CD8-positive, alpha-beta memory T cell (primary cell): ENCODE data around the gene AGRN. TPM values are rescaled to one million over a fixed set of nuclear protein-coding genes. Genes with fewer than 3 reads are reported as not detected.

Experiments
- CTCF ChIA-PET: fragments of 350-600 bp; sonication (Branson Sonifier 250); formaldehyde crosslinking; loops from one replicate; lab custom pipeline; 2021; ENCODE audit warnings: antibody characterized with exemption; lab: Charles Lee
- POLR2A ChIA-PET: fragments of 350-600 bp; sonication (Branson Sonifier 250); formaldehyde crosslinking; loops from one replicate; lab custom pipeline; 2021; ENCODE audit warnings: antibody characterized with exemption; lab: Charles Lee
- DNase-seq, 5 donors: peaks; one replicate each; pipeline versions ENCODE4 v3.0.0 to v3.0.0-alpha.2; 2020 to 2022; ENCODE audit warnings: mixed read lengths in 1 of 5
- H3K27ac ChIP-seq: one replicate; pipeline ENCODE4 v1.7.0; 2013; ENCODE audit warnings: low read depth, mild to moderate bottlenecking, low read length, moderate library complexity
- H3K27me3 ChIP-seq: 2 replicates; pipeline ENCODE4 v1.7.0; 2013; ENCODE audit warnings: low read length, mild to moderate bottlenecking; ENCODE audit not compliant: insufficient read depth, poor library complexity, severe bottlenecking
- H3K36me3 ChIP-seq: 2 replicates; pipeline ENCODE4 v1.7.0; 2013; ENCODE audit warnings: mild to moderate bottlenecking, low read length, moderate library complexity; ENCODE audit not compliant: insufficient read depth
- H3K4me1 ChIP-seq: 2 replicates; pipeline ENCODE4 v1.7.0; 2013; ENCODE audit warnings: mild to moderate bottlenecking, low read length, moderate library complexity; ENCODE audit not compliant: insufficient read depth
- H3K4me3 ChIP-seq: 2 replicates; pipeline ENCODE4 v1.7.0; 2013; ENCODE audit warnings: mild to moderate bottlenecking, low read length
- H3K9me3 ChIP-seq: 2 replicates; pipeline ENCODE4 v1.7.0; 2013; ENCODE audit warnings: mild to moderate bottlenecking, low read length
- H3K27ac Mint-ChIP-seq, 8 donors: one replicate each; pipeline ENCODE4 v1.8.0; 2020 to 2021; ENCODE audit warnings: mixed read lengths in 8 of 8, mild to moderate bottlenecking in 6 of 8, inconsistent platforms in 3 of 8, moderate library complexity in 3 of 8
- H3K27me3 Mint-ChIP-seq, 2 donors: one replicate each; pipeline ENCODE4 v1.8.0; 2020 to 2021; ENCODE audit warnings: mixed read lengths in 2 of 2, mild to moderate bottlenecking in 1 of 2, moderate library complexity in 1 of 2
- H3K36me3 Mint-ChIP-seq, 3 donors: one replicate each; pipeline ENCODE4 v1.8.0; 2020 to 2021; ENCODE audit warnings: mixed read lengths in 3 of 3, inconsistent platforms in 1 of 3, mild to moderate bottlenecking in 1 of 3
- H3K4me1 Mint-ChIP-seq, 3 donors: one replicate each; pipeline ENCODE4 v1.8.0; 2020 to 2021; ENCODE audit warnings: mixed read lengths in 3 of 3, inconsistent platforms in 1 of 3, mild to moderate bottlenecking in 1 of 3
- H3K4me3 Mint-ChIP-seq, 7 donors: one replicate each; pipeline ENCODE4 v1.8.0; 2020 to 2021; ENCODE audit warnings: mixed read lengths in 7 of 7, mild to moderate bottlenecking in 6 of 7, moderate library complexity in 4 of 7, inconsistent platforms in 2 of 7
- H3K9me3 Mint-ChIP-seq, 5 donors: one replicate each; pipeline ENCODE4 v1.8.0; 2020 to 2022; ENCODE audit warnings: mixed read lengths in 5 of 5, mild to moderate bottlenecking in 3 of 5, moderate library complexity in 2 of 5, inconsistent platforms in 1 of 5
- polyA plus RNA-seq: library from polyadenylated mRNA; unstranded; fragments of 300-500 nt; fragmentation: Illumina TruSeq; gene quantifications from one replicate; pipeline ENCODE4 v1.2.3, GENCODE V29; 2021
- total RNA-seq, 2 experiments: library from RNA; stranded (reverse); gene quantifications; one replicate each; pipeline ENCODE4 v1.2.3, GENCODE V29; 2021

The AGRN gene
- total and polyA plus RNA-seq, 3 experiments from 2014 or later: 7.1 to 8.0 TPM; not detected in 1

- CTCF ChIA-PET: interaction anchor here (1.2 kb wide), 1 partner anchor 8 kb away, joined by 5 read pairs; the partner anchor contains the start of gene ISG15
- Histone ChIP-seq H3K4me3 (no peak overlapping the region), H3K4me1 (peaks cover 13% of the 10 kb centered on the region), H3K9me3 (no peaks in the 10 kb centered on the region), H3K27me3 (no peaks in the 10 kb centered on the region), H3K36me3 (no peaks in the 10 kb centered on the region), H3K27ac (no peak overlapping the region)
- H3K27me3 Mint-ChIP-seq: peaks cover 0 to 3% of the 10 kb centered on the region in 2 donors
- DNase-seq: no peak
- H3K4me1 Mint-ChIP-seq: peaks cover 6 to 20% (median 10%) of the 10 kb centered on the region in 3 donors
- H3K9me3 Mint-ChIP-seq: no peaks in the 10 kb centered on the region
- H3K4me3 Mint-ChIP-seq: peak overlapping the region in 5 of 7 donors; percentile 24 to 72 (median 46)
- H3K27ac Mint-ChIP-seq: peak overlapping the region in 1 of 8 donors; percentile 14
- no peaks in the 10 kb centered on the region for H3K36me3 Mint-ChIP-seq
- POLR2A ChIA-PET: no interaction called here
These were observed 1.3 kb downstream of the AGRN start for GRCh38 chr1:1021010-1021919.

GRCh38 chr1:1021920-1022259, 2.0 kb downstream of the AGRN start:
- Mint-ChIP-seq H3K27me3 (peaks cover 0 to 3% of the 10 kb centered on the region in 2 donors), H3K9me3 (no peaks in the 10 kb centered on the region), H3K4me1 (peaks cover 6 to 20% (median 10%) of the 10 kb centered on the region in 3 donors), H3K36me3 (no peaks in the 10 kb centered on the region), H3K27ac (no peak overlapping the region), H3K4me3 (peak overlapping the region in 2 of 7 donors; percentile 20 to 34)
- Histone ChIP-seq H3K4me3 (no peak overlapping the region), H3K27me3 (no peaks in the 10 kb centered on the region), H3K4me1 (peaks cover 13% of the 10 kb centered on the region), H3K27ac (no peak overlapping the region), H3K36me3 (no peaks in the 10 kb centered on the region), H3K9me3 (no peaks in the 10 kb centered on the region)
- no peak for DNase-seq
- ChIA-PET CTCF (interaction anchor here (1.2 kb wide), 1 partner anchor 8 kb away, joined by 5 read pairs; the partner anchor contains the start of gene ISG15), POLR2A (no interaction called here)

- no peak overlapping the region for H3K4me3 ChIP-seq
- H3K27me3 Mint-ChIP-seq: peaks cover 0 to 3% of the 10 kb centered on the region in 2 donors
- H3K27ac Mint-ChIP-seq: no peak overlapping the region
- H3K4me3 Mint-ChIP-seq: peak overlapping the region in 6 of 7 donors; percentile 15 to 86 (median 28)
- H3K36me3 Mint-ChIP-seq: no peaks in the 10 kb centered on the region
- H3K4me1 ChIP-seq: peaks cover 13% of the 10 kb centered on the region
- H3K9me3 Mint-ChIP-seq: no peaks in the 10 kb centered on the region
- CTCF ChIA-PET: interaction anchor here (1.2 kb wide), 1 partner anchor 9 kb away, joined by 5 read pairs; the partner anchor contains the start of gene ISG15
- H3K4me1 Mint-ChIP-seq: peaks cover 2 to 15% (median 6%) of the 10 kb centered on the region in 3 donors
- H3K27me3 ChIP-seq: no peaks in the 10 kb centered on the region
- POLR2A ChIA-PET: no interaction called here
- H3K27ac ChIP-seq: no peak overlapping the region
- H3K9me3 ChIP-seq: no peaks in the 10 kb centered on the region
- H3K36me3 ChIP-seq: no peaks in the 10 kb centered on the region
- no peak for DNase-seq
These were observed 2.5 kb downstream of the AGRN start for GRCh38 chr1:1022302-1023009.

- no peaks in the 10 kb centered on the region for H3K27me3 ChIP-seq
- H3K4me1 Mint-ChIP-seq: peaks cover 0 to 14% (median 5%) of the 10 kb centered on the region in 3 donors
These were observed 3.8 kb downstream of the AGRN start for GRCh38 chr1:1023700-1024099.

GRCh38 chr1:1024149-1024770, 4.3 kb downstream of the AGRN start:
- peak overlapping the region in 1 of 8 donors; percentile 47 for H3K27ac Mint-ChIP-seq
- ChIA-PET CTCF (no interaction called here), POLR2A (interaction anchor here (0.6 kb wide), 1 partner anchor 16 kb away, joined by 10 read pairs; no protein-coding TSS in a partner anchor)
- no peaks in the 10 kb centered on the region for H3K36me3 ChIP-seq
- H3K36me3 Mint-ChIP-seq: no peaks in the 10 kb centered on the region
- no peak overlapping the region for H3K27ac ChIP-seq
- peaks cover 0 to 10% (median 3%) of the 10 kb centered on the region in 3 donors for H3K4me1 Mint-ChIP-seq
- H3K4me3 Mint-ChIP-seq: no peak overlapping the region
- H3K27me3 ChIP-seq: no peaks in the 10 kb centered on the region
- DNase-seq: no peak
- H3K4me3 ChIP-seq: no peak overlapping the region
- peaks cover 9% of the 10 kb centered on the region for H3K4me1 ChIP-seq
- no peaks in the 10 kb centered on the region for H3K9me3 ChIP-seq
- H3K27me3 Mint-ChIP-seq: peaks cover 0 to 3% of the 10 kb centered on the region in 2 donors
- no peaks in the 10 kb centered on the region for H3K9me3 Mint-ChIP-seq

More at GRCh38 chr1:1023700-1024099, 3.8 kb downstream of the AGRN start:
- CTCF ChIA-PET: no interaction called here
- H3K27me3 Mint-ChIP-seq: peaks cover 0 to 3% of the 10 kb centered on the region in 2 donors
- peak overlapping the region in 1 of 7 donors; percentile 50 for H3K4me3 Mint-ChIP-seq
- no peak for DNase-seq
- H3K27ac ChIP-seq: no peak overlapping the region
- H3K9me3 ChIP-seq: no peaks in the 10 kb centered on the region
- no peak overlapping the region for H3K4me3 ChIP-seq
- H3K27ac Mint-ChIP-seq: no peak overlapping the region
- no peaks in the 10 kb centered on the region for H3K9me3 Mint-ChIP-seq
- H3K4me1 ChIP-seq: peaks cover 13% of the 10 kb centered on the region
- no peaks in the 10 kb centered on the region for H3K36me3 ChIP-seq
- H3K36me3 Mint-ChIP-seq: no peaks in the 10 kb centered on the region
- POLR2A ChIA-PET: interaction anchor here (0.6 kb wide), 1 partner anchor 16 kb away, joined by 10 read pairs; no protein-coding TSS in a partner anchor

GRCh38 chr1:1024771-1025699, 5.1 kb downstream of the AGRN start:
- no peak overlapping the region for H3K4me3 Mint-ChIP-seq
- H3K4me1 ChIP-seq: peaks cover 9% of the 10 kb centered on the region
- H3K36me3 Mint-ChIP-seq: no peaks in the 10 kb centered on the region
- no peaks in the 10 kb centered on the region for H3K27me3 ChIP-seq
- peaks cover 0 to 10% (median 3%) of the 10 kb centered on the region in 3 donors for H3K4me1 Mint-ChIP-seq
- H3K9me3 ChIP-seq: no peaks in the 10 kb centered on the region
- CTCF ChIA-PET: no interaction called here
- no peaks in the 10 kb centered on the region for H3K36me3 ChIP-seq
- DNase-seq: no peak
- H3K4me3 ChIP-seq: no peak overlapping the region
- no peak overlapping the region for H3K27ac ChIP-seq
- H3K27me3 Mint-ChIP-seq: peaks cover 0 to 3% of the 10 kb centered on the region in 2 donors
- H3K9me3 Mint-ChIP-seq: no peaks in the 10 kb centered on the region
- POLR2A ChIA-PET: interaction anchor here (0.6 kb wide), 1 partner anchor 18 kb away, joined by 3 read pairs; no protein-coding TSS in a partner anchor
- H3K27ac Mint-ChIP-seq: no peak overlapping the region

GRCh38 chr1:1025730-1026129, 5.8 kb downstream of the AGRN start:
- ChIA-PET CTCF (no interaction called here), POLR2A (interaction anchor here (0.6 kb wide), 1 partner anchor 19 kb away, joined by 3 read pairs; no protein-coding TSS in a partner anchor)
- no peak overlapping the region for H3K4me3 ChIP-seq
- H3K36me3 Mint-ChIP-seq: no peaks in the 10 kb centered on the region
- peaks cover 0 to 3% of the 10 kb centered on the region in 2 donors for H3K27me3 Mint-ChIP-seq
- no peaks in the 10 kb centered on the region for H3K36me3 ChIP-seq
- H3K27ac ChIP-seq: no peak overlapping the region
- H3K27me3 ChIP-seq: no peaks in the 10 kb centered on the region
- H3K27ac Mint-ChIP-seq: no peak overlapping the region
- no peak for DNase-seq
- no peaks in the 10 kb centered on the region for H3K9me3 ChIP-seq
- H3K9me3 Mint-ChIP-seq: no peaks in the 10 kb centered on the region
- H3K4me1 Mint-ChIP-seq: peaks cover 0 to 10% (median 3%) of the 10 kb centered on the region in 3 donors
- no peak overlapping the region for H3K4me3 Mint-ChIP-seq
- H3K4me1 ChIP-seq: peaks cover 9% of the 10 kb centered on the region
